Heart left ventricle (tissue), 16 donors: Measurements from ENCODE around the gene RFX1. TPM values are rescaled to one million over a fixed set of nuclear protein-coding genes. Genes with fewer than 3 reads are reported as not detected.
A peak's percentile ranks its signal among the peaks of the same experiment; 100 is the strongest.

Source experiments
- ATAC-seq, 4 donors: fragments of 200-7000 bp; cut with Tn5 transposase; one replicate each; pipeline ENCODE4 v1.9.1; 2020 to 2022; ENCODE audit warnings: moderate library complexity in 4 of 4, mild to moderate bottlenecking in 3 of 4, moderate number of reproducible peaks in 1 of 4
- DNase-seq, 5 donors: peaks; one replicate each; pipeline ENCODE4 v3.0.0-alpha.2; 2020
- H3K27ac ChIP-seq, 12 donors: fragments of 200-600 bp; sonication (generic) in 4 of 12; one replicate each; pipeline versions ENCODE4 v1.5.0 to v1.8.0; 2016 to 2022; ENCODE audit warnings: mild to moderate bottlenecking in 2 of 12
- H3K27me3 ChIP-seq, 9 donors: fragments of 200-600 bp; sonication (generic) in 2 of 9; one replicate each; pipeline versions ENCODE4 v1.5.1 to v1.8.0; 2016 to 2022; ENCODE audit warnings: mild to moderate bottlenecking in 3 of 9
- H3K36me3 ChIP-seq, 9 donors: fragments of 200-600 bp; sonication (generic) in 2 of 9; one replicate each; pipeline versions ENCODE4 v1.5.0 to v1.8.0; 2018 to 2022; ENCODE audit warnings: mild to moderate bottlenecking in 2 of 9
- H3K4me1 ChIP-seq, 12 donors: fragments of 200-600 bp; sonication (generic) in 4 of 12; one replicate each; pipeline versions ENCODE4 v1.5.0 to v1.8.0; 2016 to 2022; ENCODE audit warnings: mild to moderate bottlenecking in 3 of 12
- H3K4me3 ChIP-seq, 12 donors: fragments of 200-600 bp; sonication (generic) in 4 of 12; one replicate each; pipeline versions ENCODE4 v1.5.0 to v1.8.0; 2017 to 2022; ENCODE audit warnings: mild to moderate bottlenecking in 9 of 12, moderate library complexity in 4 of 12
- H3K9me3 ChIP-seq, 12 donors: fragments of 200-600 bp; sonication (generic) in 4 of 12; one replicate each; pipeline versions ENCODE4 v1.5.0 to v1.8.0; 2016 to 2022; ENCODE audit warnings: mild to moderate bottlenecking in 1 of 12
- CTCF ChIP-seq, 12 donors: fragments of 200-600 bp; sonication (generic) in 4 of 12; IDR thresholded peaks; one replicate each; pipeline versions ENCODE4 v1.5.0 to v1.8.0; 2018 to 2022; ENCODE audit warnings: antibody characterized with exemption in 12 of 12, mild to moderate bottlenecking in 5 of 12
- POLR2A ChIP-seq, 2 donors: fragments of 450-650 bp; IDR thresholded peaks; one replicate each; pipeline ENCODE4 v1.6.1; 2017; ENCODE audit warnings: antibody characterized with exemption in 2 of 2, mild to moderate bottlenecking in 2 of 2, moderate library complexity in 2 of 2
- WGBS, 4 donors: extraction: QIAGEN DNeasy Blood & Tissue Kit in 2 of 4; methylation state at CpG; one replicate each; pipeline versions ENCODE4 v1.1.5 to v1.1.7; 2013 to 2018; 5-methylcytosine and 5-hydroxymethylcytosine counted together
- intact Hi-C, 10 donors: fragments of 100-400 bp; cut with DNase I; formaldehyde crosslinking; loops; one replicate each; pipeline versions ENCODE4 v1.11.1 to v1.14.2; 2022
- polyA plus RNA-seq, 2 donors: library from polyadenylated mRNA; stranded (reverse); fragments of 200-250 nt; gene quantifications; one replicate each; pipeline ENCODE4 v1.2.3, GENCODE V29; 2013
- total RNA-seq, 9 donors: library from RNA; depleted of rRNA in 2 of 9; stranded (reverse); fragments of >200 nt in 2 of 9; fragmentation: NEBNext Ultra II Directional in 3 of 9; extraction: Animal tissue kit (Norgen Biotek cat#: 25700) in 3 of 9; gene quantifications; one replicate each; pipeline versions ENCODE4 v1.1.0 to v1.2.4, GENCODE V29; 2016 to 2023
- donor health status: ischemic (EF 13 %, LVEDD 7.1; RV severe dilation, severe dysfunction).
- donor health status: healthy with polysubstance abuse.
- donor health status: DM: no; HTN: yes; CAD: no.
- donor health status: DM: no; HTN: no; CAD: no.
- donor health status: ischemic (EF 25% LVEDD 6.9; RV normal size, moderate dysfunction).
- donor health status: ischemic (EF 25% LVEDD 5.7; RV mildly dilated, moderate dysfunction).
- donor health status: healthy.
- donor health status: DM: yes; HTN: yes; CAD: no.
- donor health status: ischemic (EF 35%, LVEDD 5.7; RV mildly dilated, moderate dysfunction).
- donor health status: nonischemic (EF 11% LVEDD 7.7; RV severe dilation, severe dysfunction).
- donor health status: DM: yes; HTN: yes; CAD: no.
- donor health status: PGD.
- donor health status: ischemic (EF 29% LVEDD 5.4; RV normal size, mild dysfunction).
- donor health status: nonischemic (EF 23%, LVEDD 6.1; RV moderate dilation, normal function).

Gene RFX1
- total and polyA plus RNA-seq, 11 donors = 4.0 to 15.4 (median 8.6) TPM

- intact Hi-C loops = no loop called here
- TF ChIP-seq CTCF (IDR thresholded peaks at IDR 0.05) = no peak
- no peak for TF ChIP-seq POLR2A (IDR thresholded peaks at IDR 0.05)
- ATAC-seq (peak in 2 of 4 donors; percentile 4 to 12), DNase-seq (peak in 2 of 5 donors; percentile 22 to 27)
- H3K27ac ChIP-seq = peak overlapping the region in 1 of 12 donors; percentile 1
- peaks cover 0 to 98% (median 86%) of the 10 kb centered on the region in 9 donors for H3K36me3 ChIP-seq
- H3K27me3 ChIP-seq = no peaks in the 10 kb centered on the region
- peaks cover 0 to 2% (median 0%) of the 10 kb centered on the region in 12 donors for H3K4me1 ChIP-seq
- peak overlapping the region in 4 of 12 donors; percentile 4 to 40 (median 28) for H3K4me3 ChIP-seq
- no peaks in the 10 kb centered on the region for H3K9me3 ChIP-seq
- WGBS, 4 donors = 74 to 85% (median 83%) methylated on average over 53 to 89 of the region's 89 CpGs
Measured at GRCh38 chr19:13962699-13963602, 43.2 kb downstream of the RFX1 start.

- TF ChIP-seq CTCF (IDR thresholded peaks at IDR 0.05) (no peak), POLR2A (IDR thresholded peaks at IDR 0.05) (no peak)
- Histone ChIP-seq H3K4me3 (peak overlapping the region in 4 of 12 donors; percentile 4 to 40 (median 28)), H3K27me3 (no peaks in the 10 kb centered on the region), H3K9me3 (no peaks in the 10 kb centered on the region), H3K4me1 (peaks cover 0 to 11% (median 0%) of the 10 kb centered on the region in 12 donors), H3K36me3 (peaks cover 0 to 98% (median 85%) of the 10 kb centered on the region in 9 donors), H3K27ac (peak overlapping the region in 1 of 12 donors; percentile 1)
- DNase-seq (peak in 2 of 5 donors; percentile 27 to 33), ATAC-seq (peak in 1 of 4 donors; percentile 8)
- WGBS, 4 donors = 80 to 82% (median 81%) methylated on average over 34 to 55 of the region's 55 CpGs
- intact Hi-C loops = no loop called here
Measured at GRCh38 chr19:13961826-13962698, 44.1 kb downstream of the RFX1 start.

- ATAC-seq (no peak), DNase-seq (peak in 1 of 5 donors; percentile 22)
- no peaks in the 10 kb centered on the region for H3K27me3 ChIP-seq
- no peak for TF ChIP-seq POLR2A (IDR thresholded peaks at IDR 0.05)
- 92 to 94% (median 92%) methylated on average over 28 to 39 of the region's 39 CpGs for WGBS, 4 donors
- no peak overlapping the region for H3K4me3 ChIP-seq
- no peak overlapping the region for H3K27ac ChIP-seq
- no peaks in the 10 kb centered on the region for H3K9me3 ChIP-seq
- H3K36me3 ChIP-seq = peaks cover 0 to 98% (median 85%) of the 10 kb centered on the region in 9 donors
- intact Hi-C loops = no loop called here
- peaks cover 0 to 17% (median 0%) of the 10 kb centered on the region in 12 donors for H3K4me1 ChIP-seq
Measured at GRCh38 chr19:13960863-13961784, 45.0 kb downstream of the RFX1 start.
